Karpas-422 (cell line): Measurements from ENCODE around the gene ALK. TPM values are rescaled to one million over a fixed set of nuclear protein-coding genes. Genes with fewer than 3 reads are reported as not detected.

ENCODE experiments used
- DNase-seq: peaks from one replicate; pipeline ENCODE4 v3.0.0-alpha.2; 2015
- H2AFZ ChIP-seq: fragments of 200-600 bp; sonication (generic); 2 replicates; pipeline ENCODE4 v1.6.1; 2014; ENCODE audit warnings: antibody characterized with exemption, low read length, mixed read lengths
- H3K27ac ChIP-seq: fragments of 200-600 bp; sonication (generic); 2 replicates; pipeline ENCODE4 v1.5.1; 2014; ENCODE audit warnings: mild to moderate bottlenecking, low read length, moderate library complexity
- H3K27me3 ChIP-seq: fragments of 200-600 bp; sonication (generic); 2 replicates; pipeline ENCODE4 v1.6.1; 2014; ENCODE audit warnings: low read length, mixed read lengths
- H3K36me3 ChIP-seq: fragments of 200-600 bp; sonication (generic); 2 replicates; pipeline ENCODE4 v1.6.1; 2014; ENCODE audit warnings: low read length, mixed read lengths; ENCODE audit not compliant: insufficient read depth
- H3K4me1 ChIP-seq: fragments of 200-600 bp; sonication (generic); 2 replicates; pipeline ENCODE4 v1.6.1; 2014; ENCODE audit warnings: mild to moderate bottlenecking, low read length, mixed read lengths
- H3K4me2 ChIP-seq: fragments of 200-600 bp; sonication (generic); 2 replicates; pipeline ENCODE4 v1.6.1; 2014; ENCODE audit warnings: low read length, low read depth, mild to moderate bottlenecking; ENCODE audit not compliant: poor library complexity, severe bottlenecking
- H3K4me3 ChIP-seq: fragments of 200-600 bp; sonication (generic); 2 replicates; pipeline ENCODE4 v1.5.1; 2014; ENCODE audit warnings: mild to moderate bottlenecking, antibody characterized with exemption, low read length, mixed read lengths
- H3K79me2 ChIP-seq: fragments of 200-600 bp; sonication (generic); 2 replicates; pipeline ENCODE4 v1.6.1; 2014; ENCODE audit warnings: mild to moderate bottlenecking, low read length, mixed read lengths
- H3K9ac ChIP-seq: fragments of 200-600 bp; sonication (generic); 2 replicates; pipeline ENCODE4 v1.6.0; 2014; ENCODE audit warnings: low read length
- H3K9me2 ChIP-seq: fragments of 200-600 bp; sonication (generic), shearing (Covaris generic); replicated peaks from 2 replicates; pipeline ENCODE4 v1.6.0; 2014; ENCODE audit warnings: mild to moderate bottlenecking, low read length, moderate library complexity; ENCODE audit not compliant: insufficient read depth
- H3K9me3 ChIP-seq: fragments of 300-700, 200-600 bp; sonication (generic); 2 replicates; pipeline ENCODE4 v1.6.1; 2014; ENCODE audit warnings: low read length, mixed read lengths
- H4K20me1 ChIP-seq: fragments of 200-600 bp; sonication (generic); 2 replicates; pipeline ENCODE4 v1.6.1; 2014; ENCODE audit warnings: mild to moderate bottlenecking, antibody characterized with exemption, low read length, low read depth; ENCODE audit not compliant: insufficient read depth
- total RNA-seq: library from RNA; depleted of rRNA; stranded (reverse); fragments of >200 nt; shearing (Covaris generic); gene quantifications from 2 replicates; pipeline ENCODE4 v1.2.3, GENCODE V29; 2014; ENCODE audit warnings: low replicate concordance

ALK gene
- total RNA-seq, 1 experiment from 2014 or later = not detected

DNA sequence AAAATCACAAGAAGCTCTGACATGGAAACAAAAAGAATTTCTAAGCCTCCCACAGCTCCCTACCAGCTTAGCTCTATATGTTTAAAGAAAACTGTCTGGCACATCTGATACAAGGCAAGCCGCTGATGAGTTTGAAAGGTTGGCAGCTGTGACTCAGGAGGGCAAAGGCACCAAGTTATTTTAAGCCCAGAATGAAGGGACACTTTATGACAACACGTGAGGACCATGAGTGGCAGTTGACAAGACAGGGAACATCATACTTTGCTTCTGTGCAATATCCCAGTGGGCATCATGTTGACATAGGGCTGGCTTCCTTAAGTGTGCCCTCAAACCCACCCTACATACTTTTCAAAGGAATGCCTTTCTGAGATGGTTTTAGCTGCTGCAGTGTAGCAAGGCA lies 533.3 kb downstream of the ALK start:
- Histone ChIP-seq H3K9me2 (no peaks in the 10 kb centered on the region), H4K20me1 (no peaks in the 10 kb centered on the region), H3K4me2 (no peak overlapping the region), H3K27me3 (no peaks in the 10 kb centered on the region), H2AFZ (no peak overlapping the region), H3K36me3 (no peaks in the 10 kb centered on the region), H3K4me3 (no peak overlapping the region), H3K4me1 (no peaks in the 10 kb centered on the region), H3K79me2 (no peaks in the 10 kb centered on the region), H3K27ac (no peak overlapping the region), H3K9me3 (no peaks in the 10 kb centered on the region), H3K9ac (no peak overlapping the region)
- no peak for DNase-seq

DNA sequence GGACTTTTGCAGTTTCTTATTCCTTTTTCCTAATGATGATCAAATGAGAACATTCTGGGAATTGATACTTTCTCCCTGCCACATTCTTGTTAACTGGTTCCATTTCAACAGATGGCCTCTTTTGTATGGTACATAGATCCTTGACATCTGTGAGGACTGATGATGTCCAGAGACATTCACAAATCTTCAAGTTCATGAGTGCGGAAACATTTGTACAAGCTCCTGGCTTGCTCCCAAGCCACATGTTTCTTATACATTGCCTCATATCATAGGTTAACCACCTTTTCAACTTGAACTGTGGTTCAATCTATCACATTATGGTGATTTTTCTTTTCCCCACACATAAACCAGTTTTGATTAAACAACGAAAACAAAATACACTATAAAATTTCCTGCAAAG lies 538.9 kb downstream of the ALK start:
- Histone ChIP-seq H3K36me3 (no peaks in the 10 kb centered on the region), H3K79me2 (no peaks in the 10 kb centered on the region), H3K9me2 (no peaks in the 10 kb centered on the region), H3K9ac (no peak overlapping the region), H3K4me3 (no peak overlapping the region), H3K4me2 (no peak overlapping the region), H4K20me1 (no peaks in the 10 kb centered on the region), H3K9me3 (no peaks in the 10 kb centered on the region), H2AFZ (no peak overlapping the region), H3K27ac (no peak overlapping the region), H3K4me1 (no peaks in the 10 kb centered on the region), H3K27me3 (no peaks in the 10 kb centered on the region)
- DNase-seq = no peak

DNA sequence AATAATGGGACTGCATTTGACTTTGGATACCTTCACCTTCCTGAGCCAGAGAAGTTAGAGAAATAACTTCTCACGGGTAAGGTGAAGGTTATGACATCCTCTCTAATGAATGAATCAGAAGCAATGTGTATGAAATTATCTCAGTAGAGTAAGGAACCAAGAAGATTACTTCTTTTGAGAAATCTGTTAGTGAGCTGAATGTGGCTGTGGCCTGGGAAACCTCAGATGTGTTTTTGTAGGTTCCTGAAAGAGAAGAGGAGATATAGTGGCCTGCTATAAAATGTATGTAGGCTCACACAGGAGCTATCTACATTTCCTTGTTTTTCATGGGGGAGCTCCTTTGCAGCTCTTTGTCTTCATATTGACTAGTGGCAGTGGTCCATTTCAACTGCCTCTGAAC lies 543.6 kb downstream of the ALK start:
- peaks cover 6% of the 10 kb centered on the region for H3K4me1 ChIP-seq
- no peaks in the 10 kb centered on the region for H3K9me2 ChIP-seq
- H3K4me3 ChIP-seq = no peak overlapping the region
- H3K36me3 ChIP-seq = no peaks in the 10 kb centered on the region
- H3K9me3 ChIP-seq = no peaks in the 10 kb centered on the region
- H3K27me3 ChIP-seq = no peaks in the 10 kb centered on the region
- no peak overlapping the region for H3K9ac ChIP-seq
- H3K27ac ChIP-seq = no peak overlapping the region
- H3K4me2 ChIP-seq = no peak overlapping the region
- no peaks in the 10 kb centered on the region for H4K20me1 ChIP-seq
- DNase-seq = no peak
- no peaks in the 10 kb centered on the region for H3K79me2 ChIP-seq
- H2AFZ ChIP-seq = no peak overlapping the region

DNA sequence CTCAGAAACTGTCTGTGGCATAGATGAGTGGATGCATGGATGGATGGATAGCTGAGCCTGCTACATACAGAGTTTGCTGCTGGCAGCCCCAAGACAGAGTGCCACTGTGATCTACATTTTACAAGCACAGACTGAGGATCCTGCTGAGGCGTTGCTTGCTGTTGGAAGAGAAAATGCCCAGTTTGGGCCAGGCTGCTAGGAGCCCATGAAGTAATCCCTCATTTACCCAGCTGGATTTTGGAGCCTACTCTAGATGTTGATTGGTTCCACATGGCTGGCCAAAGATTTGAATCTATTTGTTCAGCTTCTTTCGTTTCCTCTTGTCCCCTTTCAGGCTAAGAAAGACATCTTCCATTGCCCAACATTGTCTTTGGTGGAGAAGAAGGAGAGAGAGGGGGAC lies 544.8 kb downstream of the ALK start:
- no peak for DNase-seq
- H3K9ac ChIP-seq = no peak overlapping the region
- H3K79me2 ChIP-seq = no peaks in the 10 kb centered on the region
- no peak overlapping the region for H3K27ac ChIP-seq
- H2AFZ ChIP-seq = no peak overlapping the region
- H3K9me3 ChIP-seq = no peaks in the 10 kb centered on the region
- H3K27me3 ChIP-seq = no peaks in the 10 kb centered on the region
- H3K4me1 ChIP-seq = peaks cover 6% of the 10 kb centered on the region
- H3K36me3 ChIP-seq = no peaks in the 10 kb centered on the region
- H4K20me1 ChIP-seq = no peaks in the 10 kb centered on the region
- H3K4me3 ChIP-seq = no peak overlapping the region
- H3K9me2 ChIP-seq = no peaks in the 10 kb centered on the region
- no peak overlapping the region for H3K4me2 ChIP-seq

DNA sequence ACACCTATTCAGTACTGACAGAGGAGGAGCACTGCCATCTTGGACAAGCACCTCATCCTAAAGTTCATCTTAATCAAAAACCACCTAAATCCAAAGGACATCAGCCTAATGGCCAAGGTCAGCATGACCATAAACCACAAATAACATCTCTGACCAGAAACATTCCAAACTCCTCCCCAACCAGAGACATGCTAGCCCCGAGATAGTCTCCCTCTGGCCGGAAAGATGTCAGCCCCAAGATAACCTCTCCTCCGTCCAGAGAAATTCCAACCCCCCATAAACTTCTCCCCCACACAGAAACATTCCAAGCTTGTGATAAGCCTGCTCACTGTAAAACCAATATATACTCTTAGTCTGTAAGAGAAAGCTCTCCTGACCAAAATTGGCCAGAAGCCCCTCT lies 545.5 kb downstream of the ALK start:
- Histone ChIP-seq H3K27ac (no peak overlapping the region), H3K9me3 (no peaks in the 10 kb centered on the region), H3K9me2 (no peaks in the 10 kb centered on the region), H3K79me2 (no peaks in the 10 kb centered on the region), H3K4me2 (no peak overlapping the region), H3K4me1 (peaks cover 6% of the 10 kb centered on the region), H3K36me3 (no peaks in the 10 kb centered on the region), H3K27me3 (no peaks in the 10 kb centered on the region), H2AFZ (no peak overlapping the region), H4K20me1 (no peaks in the 10 kb centered on the region), H3K9ac (no peak overlapping the region), H3K4me3 (no peak overlapping the region)
- DNase-seq = no peak

DNA sequence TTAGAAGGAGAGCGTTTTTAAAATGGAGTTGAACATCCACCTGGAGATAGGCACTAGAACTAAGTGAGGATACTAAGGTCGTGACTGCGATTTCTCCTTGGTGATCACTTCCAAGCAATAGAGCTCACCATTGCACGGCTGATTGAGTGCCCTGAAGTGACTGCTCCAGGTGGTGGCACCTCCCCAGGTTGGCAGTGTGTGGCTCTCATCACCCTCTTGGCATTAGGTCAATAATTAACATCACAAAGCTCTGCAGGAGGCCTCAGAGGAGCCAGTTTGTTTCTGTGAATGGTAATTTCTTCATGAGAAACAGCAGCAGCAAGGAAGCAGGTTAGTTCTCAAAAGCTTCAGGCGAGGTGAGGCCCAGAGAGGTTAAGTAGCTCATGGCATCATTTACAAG lies 546.6 kb downstream of the ALK start:
- Histone ChIP-seq H3K36me3 (no peaks in the 10 kb centered on the region), H3K79me2 (no peaks in the 10 kb centered on the region), H3K9me3 (no peaks in the 10 kb centered on the region), H4K20me1 (no peaks in the 10 kb centered on the region), H3K27me3 (no peaks in the 10 kb centered on the region), H3K4me2 (no peak overlapping the region), H3K4me3 (no peak overlapping the region), H3K9ac (no peak overlapping the region), H3K9me2 (no peaks in the 10 kb centered on the region), H3K27ac (no peak overlapping the region), H2AFZ (no peak overlapping the region), H3K4me1 (peaks cover 6% of the 10 kb centered on the region)
- no peak for DNase-seq

DNA sequence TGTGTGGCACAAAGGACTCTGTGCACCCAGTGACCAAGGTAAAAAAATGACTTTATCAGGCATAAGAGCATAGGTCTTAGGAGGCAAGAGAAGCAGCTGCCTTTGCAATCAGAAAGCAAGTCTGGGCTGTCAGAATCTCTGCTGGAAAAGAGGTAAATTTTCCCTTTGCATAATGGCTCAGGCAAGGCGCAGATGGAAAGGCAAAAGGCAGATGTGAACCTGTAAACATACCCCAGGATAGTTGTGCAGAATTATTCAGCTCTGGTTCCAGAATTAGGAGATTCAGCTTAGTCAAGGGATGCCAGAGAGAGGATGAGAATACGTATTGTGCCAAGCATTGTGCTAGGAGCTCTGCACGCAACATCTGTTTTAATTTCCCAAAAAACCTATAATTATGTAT lies 547.5 kb downstream of the ALK start:
- Histone ChIP-seq H3K27ac (no peak overlapping the region), H3K36me3 (no peaks in the 10 kb centered on the region), H3K9me2 (no peaks in the 10 kb centered on the region), H3K27me3 (no peaks in the 10 kb centered on the region), H3K9me3 (no peaks in the 10 kb centered on the region), H3K79me2 (no peaks in the 10 kb centered on the region), H3K4me1 (peaks cover 6% of the 10 kb centered on the region), H3K4me2 (no peak overlapping the region), H2AFZ (no peak overlapping the region), H4K20me1 (no peaks in the 10 kb centered on the region), H3K9ac (no peak overlapping the region), H3K4me3 (no peak overlapping the region)
- DNase-seq = no peak

DNA sequence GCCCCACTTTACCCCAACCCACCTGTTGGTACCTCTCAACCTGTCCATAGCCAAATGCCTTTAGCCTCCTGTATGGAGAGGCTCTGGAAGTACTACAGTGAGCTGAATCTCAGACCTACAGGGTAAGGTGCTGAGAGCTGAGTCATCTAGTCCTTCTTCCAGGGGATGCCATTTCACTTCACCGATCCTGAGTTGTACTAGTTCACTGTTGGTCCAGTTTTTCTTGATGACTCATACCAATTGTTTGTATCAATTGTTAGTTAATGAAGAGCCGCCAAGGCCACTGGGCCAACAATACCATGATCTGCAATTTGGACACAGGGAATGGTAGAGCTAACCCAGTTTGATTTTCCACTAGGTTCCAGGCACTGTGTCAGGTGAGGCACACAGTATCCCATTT lies 549.2 kb downstream of the ALK start:
- Histone ChIP-seq H3K79me2 (no peaks in the 10 kb centered on the region), H3K27me3 (no peaks in the 10 kb centered on the region), H4K20me1 (no peaks in the 10 kb centered on the region), H3K4me1 (peaks cover 6% of the 10 kb centered on the region), H3K4me3 (no peak overlapping the region), H3K27ac (no peak overlapping the region), H3K4me2 (no peak overlapping the region), H3K9me2 (no peaks in the 10 kb centered on the region), H3K36me3 (no peaks in the 10 kb centered on the region), H2AFZ (no peak overlapping the region), H3K9me3 (no peaks in the 10 kb centered on the region), H3K9ac (no peak overlapping the region)
- no peak for DNase-seq

DNA sequence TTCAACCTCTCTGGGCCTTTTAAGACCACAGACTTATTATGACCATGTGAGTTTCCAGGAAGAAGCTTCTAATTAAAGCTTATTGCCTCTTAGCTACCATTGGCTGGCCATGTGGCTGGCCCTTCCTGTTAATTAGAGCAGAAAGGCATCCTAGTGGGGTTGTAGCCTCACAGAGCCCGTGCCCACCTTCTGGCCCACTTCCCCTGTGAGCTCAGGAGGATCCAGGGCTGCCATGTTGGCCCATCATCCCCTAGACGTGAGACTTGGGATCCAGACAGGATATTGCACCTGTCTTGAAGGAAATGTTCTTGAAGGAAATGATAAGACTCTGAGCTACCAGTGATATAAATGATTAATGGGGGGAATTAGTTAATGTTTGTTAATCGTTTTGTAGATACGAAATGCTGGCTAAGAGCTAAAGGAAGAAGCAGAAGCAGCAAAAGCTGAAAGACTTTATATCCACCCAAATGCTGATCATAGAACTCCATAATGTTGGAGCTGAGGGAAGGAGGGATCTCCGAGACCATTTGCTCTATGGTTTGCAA lies 550.7 kb downstream of the ALK start:
- Histone ChIP-seq H3K79me2 (no peaks in the 10 kb centered on the region), H3K4me1 (no peaks in the 10 kb centered on the region), H3K36me3 (no peaks in the 10 kb centered on the region)

More for the DNA sequence above, 550.7 kb downstream of the ALK start:
- Histone ChIP-seq H2AFZ (no peak overlapping the region), H4K20me1 (no peaks in the 10 kb centered on the region), H3K27ac (no peak overlapping the region), H3K9me2 (no peaks in the 10 kb centered on the region), H3K4me2 (no peak overlapping the region), H3K27me3 (no peaks in the 10 kb centered on the region), H3K9me3 (no peaks in the 10 kb centered on the region), H3K4me3 (no peak overlapping the region), H3K9ac (no peak overlapping the region)
- no peak for DNase-seq
